Heart left ventricle (tissue), 16 donors: ENCODE data around the gene C12orf56. TPM values are rescaled to one million over a fixed set of nuclear protein-coding genes. Genes with fewer than 3 reads are reported as not detected.

ENCODE experiments used
- ATAC-seq, 4 donors: fragments of 200-7000 bp; cut with Tn5 transposase; one replicate each; pipeline ENCODE4 v1.9.1; 2020 to 2022; ENCODE audit warnings: moderate library complexity in 4 of 4, mild to moderate bottlenecking in 3 of 4, moderate number of reproducible peaks in 1 of 4
- DNase-seq, 5 donors: peaks; one replicate each; pipeline ENCODE4 v3.0.0-alpha.2; 2020
- H3K27ac ChIP-seq, 12 donors: fragments of 200-600 bp; sonication (generic) in 4 of 12; one replicate each; pipeline versions ENCODE4 v1.5.0 to v1.8.0; 2016 to 2022; ENCODE audit warnings: mild to moderate bottlenecking in 2 of 12
- H3K27me3 ChIP-seq, 9 donors: fragments of 200-600 bp; sonication (generic) in 2 of 9; one replicate each; pipeline versions ENCODE4 v1.5.1 to v1.8.0; 2016 to 2022; ENCODE audit warnings: mild to moderate bottlenecking in 3 of 9
- H3K36me3 ChIP-seq, 9 donors: fragments of 200-600 bp; sonication (generic) in 2 of 9; one replicate each; pipeline versions ENCODE4 v1.5.0 to v1.8.0; 2018 to 2022; ENCODE audit warnings: mild to moderate bottlenecking in 2 of 9
- H3K4me1 ChIP-seq, 12 donors: fragments of 200-600 bp; sonication (generic) in 4 of 12; one replicate each; pipeline versions ENCODE4 v1.5.0 to v1.8.0; 2016 to 2022; ENCODE audit warnings: mild to moderate bottlenecking in 3 of 12
- H3K4me3 ChIP-seq, 12 donors: fragments of 200-600 bp; sonication (generic) in 4 of 12; one replicate each; pipeline versions ENCODE4 v1.5.0 to v1.8.0; 2017 to 2022; ENCODE audit warnings: mild to moderate bottlenecking in 9 of 12, moderate library complexity in 4 of 12
- H3K9me3 ChIP-seq, 12 donors: fragments of 200-600 bp; sonication (generic) in 4 of 12; one replicate each; pipeline versions ENCODE4 v1.5.0 to v1.8.0; 2016 to 2022; ENCODE audit warnings: mild to moderate bottlenecking in 1 of 12
- POLR2A ChIP-seq, 2 donors: fragments of 450-650 bp; IDR thresholded peaks; one replicate each; pipeline ENCODE4 v1.6.1; 2017; ENCODE audit warnings: antibody characterized with exemption in 2 of 2, mild to moderate bottlenecking in 2 of 2, moderate library complexity in 2 of 2
- WGBS, 4 donors: extraction: QIAGEN DNeasy Blood & Tissue Kit in 2 of 4; methylation state at CpG; one replicate each; pipeline versions ENCODE4 v1.1.5 to v1.1.7; 2013 to 2018; 5-methylcytosine and 5-hydroxymethylcytosine counted together
- intact Hi-C, 10 donors: fragments of 100-400 bp; cut with DNase I; formaldehyde crosslinking; loops; one replicate each; pipeline versions ENCODE4 v1.11.1 to v1.14.2; 2022
- polyA plus RNA-seq, 2 donors: library from polyadenylated mRNA; stranded (reverse); fragments of 200-250 nt; gene quantifications; one replicate each; pipeline ENCODE4 v1.2.3, GENCODE V29; 2013
- total RNA-seq, 9 donors: library from RNA; depleted of rRNA in 2 of 9; stranded (reverse); fragments of >200 nt in 2 of 9; fragmentation: NEBNext Ultra II Directional in 3 of 9; extraction: Animal tissue kit (Norgen Biotek cat#: 25700) in 3 of 9; gene quantifications; one replicate each; pipeline versions ENCODE4 v1.1.0 to v1.2.4, GENCODE V29; 2016 to 2023
- TF ChIP-seq, protein P1 (sequence below), 12 donors: fragments of 200-600 bp; sonication (generic) in 4 of 12; IDR thresholded peaks; one replicate each; pipeline versions ENCODE4 v1.5.0 to v1.8.0; 2018 to 2022; ENCODE audit warnings: antibody characterized with exemption in 12 of 12, mild to moderate bottlenecking in 5 of 12
- donor health status: ischemic (EF 13 %, LVEDD 7.1; RV severe dilation, severe dysfunction).
- donor health status: healthy with polysubstance abuse.
- donor health status: DM: no; HTN: yes; CAD: no.
- donor health status: DM: no; HTN: no; CAD: no.
- donor health status: ischemic (EF 25% LVEDD 6.9; RV normal size, moderate dysfunction).
- donor health status: ischemic (EF 25% LVEDD 5.7; RV mildly dilated, moderate dysfunction).
- donor health status: healthy.
- donor health status: DM: yes; HTN: yes; CAD: no.
- donor health status: ischemic (EF 35%, LVEDD 5.7; RV mildly dilated, moderate dysfunction).
- donor health status: nonischemic (EF 11% LVEDD 7.7; RV severe dilation, severe dysfunction).
- donor health status: DM: yes; HTN: yes; CAD: no.
- donor health status: PGD.
- donor health status: ischemic (EF 29% LVEDD 5.4; RV normal size, mild dysfunction).
- donor health status: nonischemic (EF 23%, LVEDD 6.1; RV moderate dilation, normal function).

C12orf56 gene
- total and polyA plus RNA-seq, 11 donors, result not detected

- no peaks in the 10 kb centered on the region for H3K27me3 ChIP-seq
- DNase-seq (no peak), ATAC-seq (no peak)
- TF ChIP-seq, protein P1, sequence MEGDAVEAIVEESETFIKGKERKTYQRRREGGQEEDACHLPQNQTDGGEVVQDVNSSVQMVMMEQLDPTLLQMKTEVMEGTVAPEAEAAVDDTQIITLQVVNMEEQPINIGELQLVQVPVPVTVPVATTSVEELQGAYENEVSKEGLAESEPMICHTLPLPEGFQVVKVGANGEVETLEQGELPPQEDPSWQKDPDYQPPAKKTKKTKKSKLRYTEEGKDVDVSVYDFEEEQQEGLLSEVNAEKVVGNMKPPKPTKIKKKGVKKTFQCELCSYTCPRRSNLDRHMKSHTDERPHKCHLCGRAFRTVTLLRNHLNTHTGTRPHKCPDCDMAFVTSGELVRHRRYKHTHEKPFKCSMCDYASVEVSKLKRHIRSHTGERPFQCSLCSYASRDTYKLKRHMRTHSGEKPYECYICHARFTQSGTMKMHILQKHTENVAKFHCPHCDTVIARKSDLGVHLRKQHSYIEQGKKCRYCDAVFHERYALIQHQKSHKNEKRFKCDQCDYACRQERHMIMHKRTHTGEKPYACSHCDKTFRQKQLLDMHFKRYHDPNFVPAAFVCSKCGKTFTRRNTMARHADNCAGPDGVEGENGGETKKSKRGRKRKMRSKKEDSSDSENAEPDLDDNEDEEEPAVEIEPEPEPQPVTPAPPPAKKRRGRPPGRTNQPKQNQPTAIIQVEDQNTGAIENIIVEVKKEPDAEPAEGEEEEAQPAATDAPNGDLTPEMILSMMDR (IDR thresholded peaks at IDR 0.05), result no peak
- no peak for TF ChIP-seq POLR2A (IDR thresholded peaks at IDR 0.05)
- H3K4me3 ChIP-seq, result no peak overlapping the region
- intact Hi-C loops, result no loop called here
- H3K27ac ChIP-seq, result no peak overlapping the region
- no peaks in the 10 kb centered on the region for H3K9me3 ChIP-seq
- no peaks in the 10 kb centered on the region for H3K4me1 ChIP-seq
- peaks cover 0 to 100% (median 100%) of the 10 kb centered on the region in 9 donors for H3K36me3 ChIP-seq
These were observed 27.7 kb upstream of the C12orf56 start for GRCh38 chr12:64418209-64418608.

GRCh38 chr12:64413884-64414283, 23.3 kb upstream of the C12orf56 start:
- WGBS, 4 donors, result 89 to 94% (median 90%) methylated on average over 2 of the region's 2 CpGs
- H3K4me1 ChIP-seq, result no peaks in the 10 kb centered on the region
- intact Hi-C loops, result loop anchor here in 1 of 10 donors (5.0 kb wide), 1 partner anchor 33 kb away; no protein-coding TSS in a partner anchor
- DNase-seq, result no peak
- H3K36me3 ChIP-seq, result peaks cover 0 to 95% (median 91%) of the 10 kb centered on the region in 9 donors
- no peaks in the 10 kb centered on the region for H3K27me3 ChIP-seq
- ATAC-seq, result no peak
- no peaks in the 10 kb centered on the region for H3K9me3 ChIP-seq
- H3K4me3 ChIP-seq, result no peak overlapping the region
- H3K27ac ChIP-seq, result no peak overlapping the region
- TF ChIP-seq POLR2A (IDR thresholded peaks at IDR 0.05), result no peak
- TF ChIP-seq, protein P1 (IDR thresholded peaks at IDR 0.05), result no peak

GRCh38 chr12:64412459-64412858, 21.9 kb upstream of the C12orf56 start:
- H3K27me3 ChIP-seq, result no peaks in the 10 kb centered on the region
- WGBS, 4 donors, result 93 to 98% (median 94%) methylated on average over 2 of the region's 2 CpGs
- peaks cover 0 to 81% (median 77%) of the 10 kb centered on the region in 9 donors for H3K36me3 ChIP-seq
- no peak overlapping the region for H3K27ac ChIP-seq
- DNase-seq (no peak), ATAC-seq (no peak)
- no peak for TF ChIP-seq POLR2A (IDR thresholded peaks at IDR 0.05)
- TF ChIP-seq, protein P1 (IDR thresholded peaks at IDR 0.05), result no peak
- no peak overlapping the region for H3K4me3 ChIP-seq
- no peaks in the 10 kb centered on the region for H3K9me3 ChIP-seq
- intact Hi-C loops, result loop anchor here in 1 of 10 donors (5.0 kb wide), 1 partner anchor 35 kb away; no protein-coding TSS in a partner anchor
- H3K4me1 ChIP-seq, result no peaks in the 10 kb centered on the region

GRCh38 chr12:64411427-64411826, 20.9 kb upstream of the C12orf56 start:
- Histone ChIP-seq H3K36me3 (peaks cover 0 to 71% (median 67%) of the 10 kb centered on the region in 9 donors), H3K27ac (no peak overlapping the region), H3K9me3 (no peaks in the 10 kb centered on the region), H3K4me3 (no peak overlapping the region), H3K27me3 (no peaks in the 10 kb centered on the region), H3K4me1 (no peaks in the 10 kb centered on the region)
- WGBS, 4 donors, result 92 to 99% (median 95%) methylated on average over 2 of the region's 2 CpGs
- TF ChIP-seq POLR2A (IDR thresholded peaks at IDR 0.05), result no peak
- DNase-seq (no peak), ATAC-seq (no peak)
- intact Hi-C loops, result loop anchor here in 1 of 10 donors (5.0 kb wide), 1 partner anchor 36 kb away; no protein-coding TSS in a partner anchor
